HG03039 (cell line): ENCODE data around the gene ARAF.
"Not testable (repeated sequence)": the region's sequence is repeated elsewhere in the genome, so short reads cannot be mapped to it uniquely, and the experiment has no call there.

Source experiments
- ATAC-seq: cut with Tn5 transposase; IDR thresholded peaks from one replicate; pipeline ENCODE4 v1.9.1; 2021; ENCODE audit warnings: mild to moderate bottlenecking, moderate library complexity; ENCODE audit not compliant: unreplicated experiment

Gene ARAF

DNA sequence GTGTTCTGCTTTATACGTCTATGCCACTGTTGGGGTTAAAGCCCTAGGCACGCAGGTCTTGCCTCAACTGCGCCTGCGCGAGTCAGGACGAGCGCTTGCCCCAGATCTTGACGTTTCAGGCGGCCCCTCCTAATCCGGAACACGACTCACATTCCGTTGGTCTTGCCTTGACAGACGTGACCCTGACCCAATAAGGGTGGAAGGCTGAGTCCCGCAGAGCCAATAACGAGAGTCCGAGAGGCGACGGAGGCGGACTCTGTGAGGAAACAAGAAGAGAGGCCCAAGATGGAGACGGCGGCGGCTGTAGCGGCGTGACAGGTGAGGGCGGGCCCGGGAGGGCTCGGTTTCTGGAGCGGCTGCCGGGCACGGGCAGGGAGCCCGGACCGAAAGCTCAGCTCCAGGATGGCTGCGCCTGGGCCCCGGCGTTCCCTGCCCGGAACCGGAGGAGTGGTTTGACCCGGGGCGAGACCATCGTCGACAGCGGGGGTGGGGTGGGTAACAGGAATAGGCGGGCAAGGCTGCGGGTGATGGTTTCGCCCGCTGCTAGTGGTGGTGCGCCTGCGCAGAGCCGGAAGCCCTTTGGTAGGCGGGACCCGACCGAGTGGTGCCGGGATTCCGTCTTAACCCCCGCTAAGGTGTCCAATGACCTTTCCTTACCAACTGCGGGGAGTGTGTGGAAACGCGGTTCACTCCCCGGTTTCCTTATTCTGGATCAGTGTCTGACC is at the start of gene ARAF:
Gene ARAF (plus strand): TSS at position 272 of the 725 bp plus-strand sequence. CDS start 1,763 bp downstream, outside the sequence.
- ATAC-seq = peak; percentile 85

GRCh38 chrX:47512383-47512782 is 48.6 kb upstream of the ARAF start:
- ATAC-seq = not testable (repeated sequence)

DNA sequence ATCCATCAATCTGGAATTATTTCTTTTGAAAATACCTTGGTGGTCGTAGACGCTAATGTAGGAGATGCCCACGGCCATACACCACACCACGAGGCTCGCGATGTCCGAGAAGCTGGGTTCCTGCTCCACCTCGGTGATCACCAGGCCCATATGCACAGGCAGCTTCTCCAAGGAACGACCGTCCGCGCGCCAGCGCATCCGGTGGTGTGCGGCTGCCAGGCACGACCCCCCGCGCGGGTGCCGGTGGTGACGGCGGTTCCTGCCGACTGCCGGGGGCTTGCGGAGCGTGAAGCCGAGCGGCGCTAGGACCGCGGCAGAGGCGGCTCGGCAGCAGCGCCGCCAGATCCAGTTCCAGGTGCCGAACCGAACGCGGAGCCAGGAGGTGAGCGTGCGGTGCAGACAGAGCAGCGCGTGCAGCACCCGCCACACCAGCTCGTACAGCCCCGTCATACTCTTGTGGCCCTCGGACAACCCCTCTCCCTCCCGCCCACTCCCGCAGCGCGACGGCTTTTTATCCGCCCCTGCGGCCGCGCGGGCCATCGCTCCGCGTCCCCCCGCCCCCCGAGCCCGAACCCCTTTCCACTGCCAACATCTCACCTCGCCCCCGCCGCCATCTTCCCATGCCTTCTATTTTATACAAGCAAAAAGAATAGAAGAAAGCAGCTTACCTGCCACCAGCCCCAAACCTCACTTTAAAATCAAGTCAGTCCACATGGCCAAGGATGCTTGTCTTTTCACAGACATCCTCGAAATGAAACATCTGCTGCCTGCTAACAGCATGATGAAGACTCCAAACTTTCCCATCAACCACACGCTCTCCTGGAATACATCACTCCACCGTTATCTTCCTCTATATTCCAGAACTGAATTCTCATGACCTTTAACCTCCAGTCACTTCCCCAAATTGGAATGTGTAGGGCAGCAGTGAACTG is 47.7 kb upstream of the ARAF start:
- not testable (repeated sequence) for ATAC-seq

DNA sequence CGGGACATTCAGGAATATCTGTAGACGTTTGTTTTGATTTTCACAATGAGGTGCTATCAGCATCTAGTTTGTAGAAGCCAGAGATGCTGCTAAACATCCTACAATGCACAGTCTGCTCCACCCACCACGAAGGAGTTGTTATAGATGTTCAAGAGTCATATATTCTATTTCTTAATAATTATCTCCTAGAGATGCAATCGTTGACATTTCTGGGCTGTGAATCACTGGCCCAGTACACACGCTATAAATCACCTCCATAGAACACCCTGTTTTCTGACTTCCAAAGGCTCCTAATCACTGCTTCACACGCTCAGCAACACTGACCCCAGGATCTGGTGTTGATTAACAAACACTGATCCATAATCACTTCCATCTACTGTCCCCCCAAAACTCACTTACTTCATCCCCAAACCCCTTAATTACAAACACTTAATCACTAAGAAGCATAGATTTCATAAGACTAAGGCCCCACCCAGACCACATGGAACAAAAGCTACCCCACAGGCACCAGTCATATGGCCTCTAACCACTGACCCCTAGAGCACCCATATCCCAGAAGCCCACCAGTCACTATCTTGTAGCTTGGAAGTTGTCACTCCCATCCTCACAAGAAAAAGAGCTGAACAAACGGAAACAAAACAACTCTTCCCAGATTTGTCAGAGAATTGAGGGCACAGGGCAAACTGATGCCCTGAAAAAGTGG is 46.3 kb upstream of the ARAF start:
- ATAC-seq = no peak

GRCh38 chrX:47515941-47516665 is 44.9 kb upstream of the ARAF start:
- no peak for ATAC-seq

DNA sequence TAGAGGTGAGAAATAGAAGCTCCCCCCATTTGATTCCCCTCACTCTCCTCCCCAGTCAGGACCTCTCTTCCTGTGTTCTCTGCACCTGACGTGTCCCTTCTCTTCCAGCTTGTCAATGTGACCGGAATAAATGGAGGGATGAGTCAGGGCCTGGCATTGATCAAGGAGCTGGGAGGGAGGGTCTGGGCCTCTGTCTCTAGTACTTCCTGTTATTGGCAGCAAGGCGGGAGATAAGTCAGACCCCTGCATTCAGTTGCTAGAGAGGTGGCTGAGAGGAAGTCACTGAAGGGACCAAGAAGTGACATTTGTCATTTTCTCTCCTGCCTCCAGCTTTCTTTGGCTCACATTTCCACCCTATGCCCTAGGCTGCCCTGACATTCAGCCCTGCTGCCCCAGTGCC is 42.9 kb upstream of the ARAF start:
- ATAC-seq = no peak

DNA sequence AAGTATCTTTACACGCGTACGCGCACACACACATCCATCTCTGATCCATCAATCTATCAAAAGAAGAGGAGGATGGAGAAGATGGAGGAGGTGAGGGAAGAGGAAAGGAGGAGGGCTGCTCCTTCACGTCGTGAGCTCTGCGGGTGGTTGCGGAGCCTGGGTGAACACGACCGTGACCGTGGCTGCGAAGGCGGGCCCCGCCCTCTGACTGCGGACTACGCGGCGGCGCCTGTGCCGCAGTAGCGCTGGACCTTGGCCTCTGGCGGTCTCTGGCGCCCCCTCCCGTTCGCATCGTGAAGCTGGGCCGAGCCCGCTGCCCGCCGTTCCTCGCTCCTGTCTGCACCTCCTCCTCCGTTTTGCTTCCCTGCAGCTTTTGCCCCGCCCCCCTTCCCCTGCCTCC is 37.7 kb upstream of the ARAF start:
- peak; percentile 93 for ATAC-seq

GRCh38 chrX:47523713-47524166 is 37.3 kb upstream of the ARAF start:
- ATAC-seq = no peak

- no peak for ATAC-seq
These were observed 31.5 kb upstream of the ARAF start for GRCh38 chrX:47529548-47529947.

DNA sequence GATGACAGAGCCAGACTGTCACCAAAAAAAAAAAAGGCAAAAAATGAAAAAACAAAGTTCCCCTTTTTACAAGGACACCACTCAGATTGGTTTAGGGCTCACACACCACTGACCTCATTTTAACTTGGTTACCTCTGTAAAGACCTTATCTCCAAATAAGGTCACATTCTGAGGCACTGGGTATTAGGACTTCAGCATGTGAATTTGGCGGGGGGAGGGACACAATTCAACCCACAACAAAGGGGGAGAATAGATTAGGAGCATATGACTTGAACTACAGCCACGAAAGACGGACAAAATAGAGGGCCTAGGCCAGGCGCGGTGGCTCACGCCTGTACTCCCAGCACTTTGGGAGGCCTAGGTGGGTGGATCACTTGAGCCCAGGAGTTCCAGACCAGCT is 31.0 kb upstream of the ARAF start:
- no peak for ATAC-seq

DNA sequence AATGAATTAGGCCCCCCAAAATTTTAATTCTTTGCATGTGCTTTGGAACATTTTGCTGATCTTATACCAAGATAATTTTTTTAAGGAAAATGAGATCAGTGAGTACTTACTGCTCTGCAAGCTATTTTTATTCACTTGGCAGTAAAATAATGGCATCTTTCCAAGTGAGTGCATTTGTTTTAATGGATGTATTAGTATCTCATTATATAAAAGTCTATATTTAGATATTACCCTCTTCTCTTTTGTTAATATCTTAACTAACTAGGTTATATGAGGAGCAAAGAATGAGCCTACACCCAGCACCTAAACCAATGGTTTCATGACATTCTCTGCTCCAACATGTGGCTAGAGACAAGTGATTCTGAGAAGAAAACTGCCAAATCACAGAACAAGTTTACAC is 21.1 kb upstream of the ARAF start:
- no peak for ATAC-seq

DNA sequence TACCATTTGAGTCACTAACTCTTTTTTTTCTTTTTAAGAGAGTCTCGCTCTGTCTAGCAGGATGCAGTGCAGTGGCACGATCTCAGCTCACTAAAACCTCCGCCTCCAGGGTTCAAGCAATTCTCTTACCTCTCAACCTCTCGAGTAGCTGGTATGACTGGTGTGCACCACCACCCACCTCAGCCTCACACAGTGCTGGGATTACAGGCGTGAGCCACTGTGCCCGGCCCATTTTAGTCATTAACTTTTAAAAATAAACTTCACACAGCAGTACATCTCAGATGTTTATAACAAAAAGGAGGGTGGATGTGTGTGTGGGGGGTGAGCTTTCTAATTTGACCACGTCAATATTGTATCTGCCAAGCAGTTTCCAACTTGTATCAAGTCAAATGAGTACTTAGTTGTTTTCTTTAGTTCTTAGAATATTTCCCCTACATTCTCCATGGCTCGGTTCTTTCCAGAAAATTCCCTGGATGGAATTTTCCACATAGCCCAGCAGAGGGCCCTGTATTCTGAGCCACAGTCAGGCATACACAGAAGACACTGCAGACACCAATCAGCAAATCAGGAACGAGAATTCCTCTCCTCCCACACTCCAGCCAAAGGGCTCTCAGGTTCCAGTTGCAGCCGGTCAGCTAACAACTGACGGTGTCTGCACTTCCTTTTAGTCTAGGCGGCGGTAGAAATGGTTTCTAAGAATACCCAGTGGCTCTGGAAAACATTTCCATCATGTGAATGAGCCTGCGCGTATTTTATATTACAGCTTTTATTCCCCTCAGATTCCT is 20.1 kb upstream of the ARAF start:
- no peak for ATAC-seq

DNA sequence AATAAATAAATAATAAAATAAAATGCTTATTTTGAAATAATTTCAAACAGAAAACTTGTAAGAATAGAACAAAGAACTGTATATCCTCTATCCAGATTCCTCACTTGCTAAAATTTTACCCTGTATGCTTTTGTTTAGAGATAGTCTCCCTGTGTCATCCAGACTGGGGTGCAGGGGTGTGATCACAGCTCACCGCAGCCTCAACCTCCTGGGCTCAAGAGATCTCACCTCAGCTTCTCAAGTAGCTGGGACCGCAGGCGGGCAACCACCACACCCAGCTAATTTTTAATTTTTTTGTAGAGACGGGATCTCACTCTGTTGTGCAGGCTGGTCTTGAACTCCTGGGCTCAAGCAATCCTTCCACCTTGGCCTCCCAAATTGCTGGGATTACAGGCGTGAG is 17.5 kb upstream of the ARAF start:
- no peak for ATAC-seq

GRCh38 chrX:47556045-47556623 is 4.9 kb upstream of the ARAF start:
- peak; percentile 86 for ATAC-seq

DNA sequence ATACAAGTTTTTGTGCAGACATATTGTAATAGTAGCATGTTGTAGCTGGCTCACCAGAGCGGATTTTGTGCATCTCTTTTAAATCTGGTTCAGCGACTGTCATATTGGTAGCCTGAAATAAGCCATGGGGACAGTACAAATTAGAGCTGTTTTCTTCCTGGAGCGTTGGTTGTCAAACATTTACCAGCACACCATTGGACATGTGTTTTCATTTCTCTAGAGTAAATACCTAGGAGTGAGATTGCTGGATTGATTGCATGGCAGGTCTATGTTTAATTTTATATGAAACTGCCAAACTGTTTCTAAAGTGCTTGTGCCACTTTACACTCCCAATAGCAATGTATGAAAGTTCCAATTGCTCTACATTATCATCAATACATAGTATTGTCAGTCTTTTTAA is 2.6 kb upstream of the ARAF start:
- ATAC-seq = no peak

DNA sequence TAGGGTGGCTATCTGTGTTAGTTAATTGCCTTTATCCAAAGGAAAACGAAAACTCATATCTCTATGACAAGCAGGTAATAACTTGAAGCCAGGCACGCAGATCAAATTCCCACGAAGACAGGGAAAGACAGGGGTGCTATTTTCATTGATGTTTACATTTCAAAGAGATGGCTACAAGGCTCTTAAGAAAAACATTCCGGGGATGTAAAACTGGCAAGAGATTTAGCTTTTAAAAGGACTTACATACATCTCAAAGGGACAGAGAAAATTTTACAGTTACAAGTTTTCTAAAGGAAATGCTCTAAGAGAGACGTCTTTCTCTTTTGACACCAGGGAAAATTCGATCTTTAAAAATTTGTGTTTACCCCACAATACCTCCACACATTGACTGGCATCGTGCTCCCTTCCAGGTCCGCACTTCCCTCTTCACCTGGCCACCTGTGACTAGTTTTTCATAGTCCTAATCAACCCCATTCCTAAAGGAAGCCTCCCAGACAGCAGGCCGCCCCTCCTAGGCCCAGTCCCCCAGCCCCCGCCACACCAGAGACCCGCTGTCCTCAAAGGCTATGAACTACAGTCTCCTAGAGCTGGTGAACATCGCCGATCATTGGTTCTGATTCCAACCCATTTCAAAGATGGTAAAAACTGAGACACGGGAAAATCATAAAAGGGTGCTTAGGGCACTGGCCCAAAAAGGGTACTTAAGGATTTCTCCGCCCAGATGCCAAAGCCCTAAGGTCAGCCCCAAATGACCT is 649 bp upstream of the ARAF start:
- ATAC-seq = no peak

GRCh38 chrX:47561659-47562151 is 700 bp downstream of the ARAF start:
- ATAC-seq = no peak

- ATAC-seq = no peak
These were observed 1.7 kb downstream of the ARAF start for GRCh38 chrX:47562615-47563243.
